ENCODE measurements around the gene FER.
"Not testable (repeated sequence)": the region's sequence is repeated elsewhere in the genome, so short reads cannot be mapped to it uniquely, and the experiment has no call there.

Gene FER

DNA sequence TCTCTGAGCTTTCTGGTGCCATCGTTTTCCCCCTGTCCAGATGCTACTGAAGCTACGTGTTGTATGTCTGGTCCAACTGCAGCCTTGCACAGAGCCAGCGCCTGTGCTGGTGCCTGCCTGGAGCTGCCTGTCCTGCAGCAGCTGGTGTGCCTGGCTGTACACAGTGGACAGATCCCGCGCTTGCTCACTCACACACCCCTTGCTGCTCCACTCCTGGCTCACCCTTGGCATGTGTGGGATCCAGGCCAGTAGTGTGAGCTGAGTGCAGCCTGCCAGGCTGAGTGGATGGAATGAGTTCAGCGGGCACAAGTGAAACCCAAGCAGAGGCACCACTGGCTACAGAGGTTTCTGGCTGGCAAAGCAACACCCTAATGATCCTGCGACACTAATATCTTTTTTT lies 40.4 kb downstream of the FER start:
- no peaks in the 10 kb centered on the region for H3K36me3 ChIP-seq (ENCODE audit: low read length)
- no peaks in the 10 kb centered on the region for H3F3A ChIP-seq (ENCODE audit: insufficient read depth)
- H3K79me2 ChIP-seq (ENCODE audit: insufficient read depth, low read length), result no peaks in the 10 kb centered on the region
- H2AFZ ChIP-seq (ENCODE audit: low read depth, low read length, severe bottlenecking), result no peak overlapping the region
- no peak overlapping the region for H3K4me3 ChIP-seq (ENCODE audit: insufficient read depth, low read length, poor library complexity, severe bottlenecking)
- H3K27ac ChIP-seq (ENCODE audit: low read depth, low read length), result no peak overlapping the region
- no peaks in the 10 kb centered on the region for H3K9me2 ChIP-seq (replicated peaks; ENCODE audit: insufficient read depth, low read length)
- H3K27me3 ChIP-seq (ENCODE audit: low read length), result no peaks in the 10 kb centered on the region
- no peaks in the 10 kb centered on the region for H4K20me1 ChIP-seq (ENCODE audit: low read depth, low read length)
- peaks cover 10% of the 10 kb centered on the region; the same call in 1 of the 2 replicates for H3K9me3 ChIP-seq (ENCODE audit: insufficient read depth, low read length)
- TF ChIP-seq CTCF (IDR thresholded peaks at IDR 0.05; ENCODE audit: insufficient read depth, low read length, poor library complexity, severe bottlenecking), result no peak
- TF ChIP-seq EZH2phosphoT487 (conservative IDR thresholded peaks at IDR 0.05; ENCODE audit: low read length), result no peak
- no peak overlapping the region for H3K4me2 ChIP-seq (ENCODE audit: low read depth, low read length, poor library complexity, severe bottlenecking)
- H3K9ac ChIP-seq (ENCODE audit: low read length), result no peak overlapping the region

DNA sequence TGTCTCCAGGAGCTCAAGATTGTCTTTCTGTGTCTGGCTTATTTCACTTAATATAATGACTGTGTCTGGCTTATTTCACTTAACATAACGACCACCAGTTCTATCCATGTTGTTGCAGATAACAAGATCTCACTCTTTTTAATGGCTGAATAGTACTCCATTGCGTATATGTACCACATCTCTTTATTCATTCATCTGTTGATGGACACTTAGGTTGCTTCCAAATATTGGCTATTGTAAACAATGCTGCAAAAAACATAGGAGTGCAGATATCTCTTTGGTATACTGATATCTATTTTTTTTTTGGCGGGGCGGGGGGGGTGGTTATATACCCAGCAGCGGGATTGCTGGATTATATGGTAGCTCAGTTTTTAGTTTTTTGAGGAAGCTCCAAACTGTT lies 45.5 kb downstream of the FER start:
- H3K9me2 ChIP-seq (replicated peaks; ENCODE audit: insufficient read depth, low read length), result no peaks in the 10 kb centered on the region
- no peak for TF ChIP-seq EZH2phosphoT487 (conservative IDR thresholded peaks at IDR 0.05; ENCODE audit: low read length)
- TF ChIP-seq CTCF (IDR thresholded peaks at IDR 0.05; ENCODE audit: insufficient read depth, low read length, poor library complexity, severe bottlenecking), result no peak
- H3K9ac ChIP-seq (ENCODE audit: low read length), result no peak overlapping the region
- H3K27ac ChIP-seq (ENCODE audit: low read depth, low read length), result no peak overlapping the region
- no peak overlapping the region for H2AFZ ChIP-seq (ENCODE audit: low read depth, low read length, severe bottlenecking)
- no peaks in the 10 kb centered on the region for H3F3A ChIP-seq (ENCODE audit: insufficient read depth)
- no peaks in the 10 kb centered on the region for H3K79me2 ChIP-seq (ENCODE audit: insufficient read depth, low read length)
- no peak overlapping the region for H3K4me2 ChIP-seq (ENCODE audit: low read depth, low read length, poor library complexity, severe bottlenecking)
- H3K9me3 ChIP-seq (ENCODE audit: insufficient read depth, low read length), result no peaks in the 10 kb centered on the region
- H3K4me3 ChIP-seq (ENCODE audit: insufficient read depth, low read length, poor library complexity, severe bottlenecking), result no peak overlapping the region
- H4K20me1 ChIP-seq (ENCODE audit: low read depth, low read length), result no peaks in the 10 kb centered on the region
- no peaks in the 10 kb centered on the region for H3K36me3 ChIP-seq (ENCODE audit: low read length)
- no peaks in the 10 kb centered on the region for H3K27me3 ChIP-seq (ENCODE audit: low read length)

- not testable (repeated sequence) for H3K27ac ChIP-seq (ENCODE audit: low read depth, low read length); H4K20me1 ChIP-seq (ENCODE audit: low read depth, low read length); H2AFZ ChIP-seq (ENCODE audit: low read depth, low read length, severe bottlenecking)
These were observed 46.7 kb downstream of the FER start for GRCh38 chr5:108794349-108794748.

DNA sequence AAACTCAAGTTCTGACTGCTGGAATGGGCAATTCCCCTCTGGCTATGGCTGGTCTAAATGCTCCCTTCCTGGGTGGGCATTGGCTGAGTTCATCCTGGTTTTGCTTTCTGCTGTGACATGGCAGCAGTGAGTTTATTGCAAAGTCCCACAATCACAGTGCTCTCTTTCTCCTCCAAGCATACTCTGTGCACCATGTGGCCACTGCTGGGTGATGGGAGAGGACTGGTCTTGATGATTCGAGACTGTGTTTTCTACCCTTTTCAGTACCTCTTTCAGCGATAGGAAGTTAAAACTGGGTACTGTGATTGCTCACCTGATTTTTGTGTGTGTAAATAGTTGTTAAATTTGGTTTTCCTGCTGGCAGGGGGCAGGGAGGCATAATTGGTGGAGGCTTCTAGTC lies 49.7 kb downstream of the FER start:
- Histone ChIP-seq H3K79me2 (ENCODE audit: insufficient read depth, low read length) (no peaks in the 10 kb centered on the region), H2AFZ (ENCODE audit: low read depth, low read length, severe bottlenecking) (no peak overlapping the region), H3K27me3 (ENCODE audit: low read length) (no peaks in the 10 kb centered on the region), H3K9ac (ENCODE audit: low read length) (no peak overlapping the region), H3K9me2 (replicated peaks; ENCODE audit: insufficient read depth, low read length) (no peaks in the 10 kb centered on the region; the same call in 1 of the 2 replicates), H3K36me3 (ENCODE audit: low read length) (peaks cover 4% of the 10 kb centered on the region; the same call in 1 of the 2 replicates), H4K20me1 (ENCODE audit: low read depth, low read length) (no peaks in the 10 kb centered on the region), H3F3A (ENCODE audit: insufficient read depth) (no peaks in the 10 kb centered on the region), H3K9me3 (ENCODE audit: insufficient read depth, low read length) (no peaks in the 10 kb centered on the region), H3K27ac (ENCODE audit: low read depth, low read length) (no peak overlapping the region), H3K4me2 (ENCODE audit: low read depth, low read length, poor library complexity, severe bottlenecking) (no peak overlapping the region), H3K4me3 (ENCODE audit: insufficient read depth, low read length, poor library complexity, severe bottlenecking) (no peak overlapping the region)
- TF ChIP-seq EZH2phosphoT487 (conservative IDR thresholded peaks at IDR 0.05; ENCODE audit: low read length) (no peak), CTCF (IDR thresholded peaks at IDR 0.05; ENCODE audit: insufficient read depth, low read length, poor library complexity, severe bottlenecking) (no peak)

More at GRCh38 chr5:108794349-108794748, 46.7 kb downstream of the FER start:
- not testable (repeated sequence) for H3K9ac ChIP-seq (ENCODE audit: low read length); H3K4me3 ChIP-seq (ENCODE audit: insufficient read depth, low read length, poor library complexity, severe bottlenecking); H3K36me3 ChIP-seq (ENCODE audit: low read length); H3F3A ChIP-seq (ENCODE audit: insufficient read depth); H3K9me2 ChIP-seq (replicated peaks; ENCODE audit: insufficient read depth, low read length); H3K9me3 ChIP-seq (ENCODE audit: insufficient read depth, low read length); H3K4me2 ChIP-seq (ENCODE audit: low read depth, low read length, poor library complexity, severe bottlenecking); H3K79me2 ChIP-seq (ENCODE audit: insufficient read depth, low read length); H3K27me3 ChIP-seq (ENCODE audit: low read length)

Measured in SU-DHL-6 (cell line).